Measurements from ENCODE around the gene TTLL13. TPM values are rescaled to one million over a fixed set of nuclear protein-coding genes. Genes with fewer than 3 reads are reported as not detected.
"Not testable (repeated sequence)": the region's sequence is repeated elsewhere in the genome, so short reads cannot be mapped to it uniquely, and the experiment has no call there.

The TTLL13 gene
- total and polyA plus RNA-seq, 12 donors: 0.09 to 0.78 (median 0.24) TPM; not detected in 4

GRCh38 chr15:90300988-90301706, 51.8 kb downstream of the TTLL13 start:
- Histone ChIP-seq H3K27me3 (no peaks in the 10 kb centered on the region), H3K9me3 (peaks cover 0 to 7% (median 0%) of the 10 kb centered on the region in 11 donors), H3K4me3 (no peak overlapping the region), H3K36me3 (no peaks in the 10 kb centered on the region), H3K27ac (peak overlapping the region in 4 of 10 donors; percentile 11 to 37 (median 22)), H3K4me1 (peaks cover 0 to 18% (median 7%) of the 10 kb centered on the region in 9 donors)
- peak; percentile 55 to 84 (median 67) for ATAC-seq
- intact Hi-C loops (cut with DNase I): no loop called here
- 59 to 62% methylated on average over 21 of the region's 21 CpGs for WGBS, 2 donors
- peak; percentile 63 to 90 (median 79) for TF ChIP-seq CTCF (IDR thresholded peaks at IDR 0.05)
- DNase-seq: peak; percentile 61 to 69

- no peaks in the 10 kb centered on the region for H3K27me3 ChIP-seq
- no peak overlapping the region for H3K4me3 ChIP-seq
- ATAC-seq (peak in 7 of 8 donors; percentile 9 to 54 (median 25)), DNase-seq (no peak)
- H3K27ac ChIP-seq: peak overlapping the region in 2 of 10 donors; percentile 11 to 37
- intact Hi-C loops (cut with DNase I): no loop called here
- TF ChIP-seq CTCF (IDR thresholded peaks at IDR 0.05): no peak
- H3K4me1 ChIP-seq: peaks cover 0 to 25% (median 7%) of the 10 kb centered on the region in 9 donors
- peaks cover 0 to 7% (median 0%) of the 10 kb centered on the region in 11 donors for H3K9me3 ChIP-seq
- 68 to 74% methylated on average over 8 of the region's 8 CpGs for WGBS, 2 donors
- H3K36me3 ChIP-seq: no peaks in the 10 kb centered on the region
These were observed 52.4 kb downstream of the TTLL13 start for GRCh38 chr15:90301707-90302300.

GRCh38 chr15:90305355-90305754, 56.0 kb downstream of the TTLL13 start:
- DNase-seq; ATAC-seq; H3K27ac ChIP-seq; H3K9me3 ChIP-seq; intact Hi-C loops (cut with DNase I); H3K36me3 ChIP-seq; H3K27me3 ChIP-seq; H3K4me3 ChIP-seq: not testable (repeated sequence)
- H3K4me1 ChIP-seq: peaks cover 0 to 28% (median 7%) of the 10 kb centered on the region in 9 donors
- 97 to 98% methylated on average over 14 of the region's 14 CpGs for WGBS, 2 donors

- Histone ChIP-seq H3K9me3 (no peaks in the 10 kb centered on the region), H3K4me3 (no peak overlapping the region), H3K36me3 (no peaks in the 10 kb centered on the region), H3K27me3 (no peaks in the 10 kb centered on the region), H3K27ac (no peak overlapping the region), H3K4me1 (peaks cover 0 to 26% (median 7%) of the 10 kb centered on the region in 9 donors)
- no peak for DNase-seq
- 83 to 84% methylated on average over 3 of the region's 3 CpGs for WGBS, 2 donors
- no peak for TF ChIP-seq CTCF (IDR thresholded peaks at IDR 0.05)
- intact Hi-C loops (cut with DNase I): no loop called here
- ATAC-seq: no peak
These were observed 56.6 kb downstream of the TTLL13 start for GRCh38 chr15:90305932-90306331.

Measured in heart right ventricle (tissue), 16 donors.